K562 (cell line): ENCODE results near the gene CDADC1.

Source experiments
- ELF4 ChIP-seq: fragments of 450-650 bp; formaldehyde crosslinking; IDR thresholded peaks from 2 replicates; pipeline ENCODE4 v1.4.0; 2022; ENCODE audit warnings: missing genetic modification characterization
- HDAC2 ChIP-seq: fragments of 450-650 bp; IDR thresholded peaks from 2 replicates; pipeline ENCODE4 v1.6.1; 2016; ENCODE audit warnings: mild to moderate bottlenecking
- NR3C1 ChIP-seq: sonication (generic); formaldehyde crosslinking; IDR thresholded peaks from 2 replicates; pipeline ENCODE4 v1.8.1; 2022; ENCODE audit warnings: missing genetic modification reagents
- TBP ChIP-seq: optimal IDR thresholded peaks from 2 replicates; pipeline ENCODE3; 2011; ENCODE audit warnings: low read depth, low read length, improper control_type of control experiment
- ZEB2 ChIP-seq: fragments of 450-650 bp; IDR thresholded peaks from 2 replicates; pipeline ENCODE4 v1.6.1; 2016
- ZFP36 ChIP-seq: fragments of 150-350 bp; IDR thresholded peaks from 2 replicates; pipeline ENCODE4 v1.6.1; 2018; ENCODE audit warnings: low read length, low read depth; ENCODE audit not compliant: partially characterized antibody
- TF ChIP-seq, protein P1 (sequence below), 3 experiments: IDR thresholded peaks in 2 of 3; conservative IDR thresholded peaks in 1 of 3; 2 replicates each; pipeline ENCODE4 v1.5.1; 2011 to 2012; ENCODE audit warnings: low read length in 3 of 3, mild to moderate bottlenecking in 3 of 3, control low read depth in 2 of 3, improper control_type of control experiment in 1 of 3, inconsistent platforms in 1 of 3, low read depth in 1 of 3, mixed read lengths in 1 of 3, moderate library complexity in 1 of 3; ENCODE audit not compliant: insufficient read depth in 2 of 3
- TF ChIP-seq, protein P2 (sequence below): sonication (generic); formaldehyde crosslinking; IDR thresholded peaks from 2 replicates; pipeline ENCODE4 v1.8.0; 2023; ENCODE audit warnings: mild to moderate bottlenecking, missing genetic modification reagents
- TF ChIP-seq, protein P3 (sequence below), 3 experiments: fragments of 200-800 bp in 1 of 3; fragments of 250-450 bp in 1 of 3; fragments of 450-650 bp in 1 of 3; sonication (Bioruptor Pico) in 1 of 3; sonication (Bioruptor generic) in 1 of 3; formaldehyde crosslinking in 1 of 3; IDR thresholded peaks; 2 replicates each; pipeline versions ENCODE4 v1.6.1 to v1.8.0; 2016 to 2022; ENCODE audit warnings: mild to moderate bottlenecking in 2 of 3, missing genetic modification characterization in 2 of 3, missing compliant biosample characterization in 1 of 3, moderate library complexity in 1 of 3

DNA sequence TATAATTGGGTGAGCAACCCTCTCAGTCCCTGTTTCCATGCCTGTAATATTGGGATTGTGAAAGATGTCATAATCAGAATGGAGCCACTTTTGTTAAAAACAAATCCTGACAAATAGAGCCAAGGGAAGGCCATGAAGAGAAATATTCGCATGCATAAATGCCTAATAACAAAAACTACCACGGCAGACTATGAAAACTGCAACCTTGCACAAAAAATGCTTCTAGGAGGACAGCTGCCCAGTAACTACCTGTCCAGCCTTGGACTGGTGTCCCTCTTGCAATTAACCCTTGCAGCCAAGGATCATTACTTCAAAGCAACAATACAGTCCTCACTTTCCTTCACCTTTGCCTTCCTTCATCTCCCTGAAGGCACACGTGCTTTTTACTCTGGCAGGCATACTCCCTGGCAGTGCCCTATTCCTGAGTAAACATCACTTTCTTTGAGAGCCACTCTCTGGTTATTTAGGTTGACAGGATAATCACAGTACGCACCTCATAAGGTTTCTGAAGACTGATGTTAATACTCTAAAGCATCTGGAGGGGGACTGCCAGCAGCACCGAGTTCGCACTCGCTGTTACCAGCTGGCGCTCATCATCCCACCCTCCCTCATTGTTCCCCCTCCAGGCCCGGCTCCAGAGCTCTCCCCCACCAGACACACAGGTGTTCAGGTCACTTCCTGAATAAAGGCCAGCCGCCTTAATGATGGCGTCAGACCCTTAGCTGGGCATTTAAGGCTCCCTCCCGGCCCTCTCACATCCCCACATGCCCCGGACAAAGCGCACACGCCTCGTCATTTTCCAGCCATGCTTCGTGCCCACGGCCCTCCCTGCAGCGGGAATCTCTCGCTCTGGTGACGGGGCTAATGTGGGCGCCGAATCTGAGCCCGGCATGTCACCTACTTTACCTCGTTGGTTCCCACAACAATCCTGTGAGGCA, 57.3 kb downstream of the CDADC1 start:
- TF ChIP-seq ZEB2 = no peak
- TF ChIP-seq ELF4 (CRISPR knock-in tag) = no peak
- no peak for TF ChIP-seq TBP
- TF ChIP-seq ZFP36 = no peak
- TF ChIP-seq, protein P1, sequence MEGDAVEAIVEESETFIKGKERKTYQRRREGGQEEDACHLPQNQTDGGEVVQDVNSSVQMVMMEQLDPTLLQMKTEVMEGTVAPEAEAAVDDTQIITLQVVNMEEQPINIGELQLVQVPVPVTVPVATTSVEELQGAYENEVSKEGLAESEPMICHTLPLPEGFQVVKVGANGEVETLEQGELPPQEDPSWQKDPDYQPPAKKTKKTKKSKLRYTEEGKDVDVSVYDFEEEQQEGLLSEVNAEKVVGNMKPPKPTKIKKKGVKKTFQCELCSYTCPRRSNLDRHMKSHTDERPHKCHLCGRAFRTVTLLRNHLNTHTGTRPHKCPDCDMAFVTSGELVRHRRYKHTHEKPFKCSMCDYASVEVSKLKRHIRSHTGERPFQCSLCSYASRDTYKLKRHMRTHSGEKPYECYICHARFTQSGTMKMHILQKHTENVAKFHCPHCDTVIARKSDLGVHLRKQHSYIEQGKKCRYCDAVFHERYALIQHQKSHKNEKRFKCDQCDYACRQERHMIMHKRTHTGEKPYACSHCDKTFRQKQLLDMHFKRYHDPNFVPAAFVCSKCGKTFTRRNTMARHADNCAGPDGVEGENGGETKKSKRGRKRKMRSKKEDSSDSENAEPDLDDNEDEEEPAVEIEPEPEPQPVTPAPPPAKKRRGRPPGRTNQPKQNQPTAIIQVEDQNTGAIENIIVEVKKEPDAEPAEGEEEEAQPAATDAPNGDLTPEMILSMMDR (IDR thresholded peaks at IDR 0.05 in 2 of 3, conservative IDR thresholded peaks at IDR 0.05 in 1 of 3; ENCODE audit: insufficient read depth in 2 of 3, low read depth in 1 of 3, low read length in 3 of 3) = no peak
- TF ChIP-seq, protein P2, sequence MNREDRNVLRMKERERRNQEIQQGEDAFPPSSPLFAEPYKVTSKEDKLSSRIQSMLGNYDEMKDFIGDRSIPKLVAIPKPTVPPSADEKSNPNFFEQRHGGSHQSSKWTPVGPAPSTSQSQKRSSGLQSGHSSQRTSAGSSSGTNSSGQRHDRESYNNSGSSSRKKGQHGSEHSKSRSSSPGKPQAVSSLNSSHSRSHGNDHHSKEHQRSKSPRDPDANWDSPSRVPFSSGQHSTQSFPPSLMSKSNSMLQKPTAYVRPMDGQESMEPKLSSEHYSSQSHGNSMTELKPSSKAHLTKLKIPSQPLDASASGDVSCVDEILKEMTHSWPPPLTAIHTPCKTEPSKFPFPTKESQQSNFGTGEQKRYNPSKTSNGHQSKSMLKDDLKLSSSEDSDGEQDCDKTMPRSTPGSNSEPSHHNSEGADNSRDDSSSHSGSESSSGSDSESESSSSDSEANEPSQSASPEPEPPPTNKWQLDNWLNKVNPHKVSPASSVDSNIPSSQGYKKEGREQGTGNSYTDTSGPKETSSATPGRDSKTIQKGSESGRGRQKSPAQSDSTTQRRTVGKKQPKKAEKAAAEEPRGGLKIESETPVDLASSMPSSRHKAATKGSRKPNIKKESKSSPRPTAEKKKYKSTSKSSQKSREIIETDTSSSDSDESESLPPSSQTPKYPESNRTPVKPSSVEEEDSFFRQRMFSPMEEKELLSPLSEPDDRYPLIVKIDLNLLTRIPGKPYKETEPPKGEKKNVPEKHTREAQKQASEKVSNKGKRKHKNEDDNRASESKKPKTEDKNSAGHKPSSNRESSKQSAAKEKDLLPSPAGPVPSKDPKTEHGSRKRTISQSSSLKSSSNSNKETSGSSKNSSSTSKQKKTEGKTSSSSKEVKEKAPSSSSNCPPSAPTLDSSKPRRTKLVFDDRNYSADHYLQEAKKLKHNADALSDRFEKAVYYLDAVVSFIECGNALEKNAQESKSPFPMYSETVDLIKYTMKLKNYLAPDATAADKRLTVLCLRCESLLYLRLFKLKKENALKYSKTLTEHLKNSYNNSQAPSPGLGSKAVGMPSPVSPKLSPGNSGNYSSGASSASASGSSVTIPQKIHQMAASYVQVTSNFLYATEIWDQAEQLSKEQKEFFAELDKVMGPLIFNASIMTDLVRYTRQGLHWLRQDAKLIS (CRISPR knock-in tag) = no peak
- no peak for TF ChIP-seq HDAC2
- TF ChIP-seq NR3C1 (CRISPR knock-in tag) = no peak
- TF ChIP-seq, protein P3, sequence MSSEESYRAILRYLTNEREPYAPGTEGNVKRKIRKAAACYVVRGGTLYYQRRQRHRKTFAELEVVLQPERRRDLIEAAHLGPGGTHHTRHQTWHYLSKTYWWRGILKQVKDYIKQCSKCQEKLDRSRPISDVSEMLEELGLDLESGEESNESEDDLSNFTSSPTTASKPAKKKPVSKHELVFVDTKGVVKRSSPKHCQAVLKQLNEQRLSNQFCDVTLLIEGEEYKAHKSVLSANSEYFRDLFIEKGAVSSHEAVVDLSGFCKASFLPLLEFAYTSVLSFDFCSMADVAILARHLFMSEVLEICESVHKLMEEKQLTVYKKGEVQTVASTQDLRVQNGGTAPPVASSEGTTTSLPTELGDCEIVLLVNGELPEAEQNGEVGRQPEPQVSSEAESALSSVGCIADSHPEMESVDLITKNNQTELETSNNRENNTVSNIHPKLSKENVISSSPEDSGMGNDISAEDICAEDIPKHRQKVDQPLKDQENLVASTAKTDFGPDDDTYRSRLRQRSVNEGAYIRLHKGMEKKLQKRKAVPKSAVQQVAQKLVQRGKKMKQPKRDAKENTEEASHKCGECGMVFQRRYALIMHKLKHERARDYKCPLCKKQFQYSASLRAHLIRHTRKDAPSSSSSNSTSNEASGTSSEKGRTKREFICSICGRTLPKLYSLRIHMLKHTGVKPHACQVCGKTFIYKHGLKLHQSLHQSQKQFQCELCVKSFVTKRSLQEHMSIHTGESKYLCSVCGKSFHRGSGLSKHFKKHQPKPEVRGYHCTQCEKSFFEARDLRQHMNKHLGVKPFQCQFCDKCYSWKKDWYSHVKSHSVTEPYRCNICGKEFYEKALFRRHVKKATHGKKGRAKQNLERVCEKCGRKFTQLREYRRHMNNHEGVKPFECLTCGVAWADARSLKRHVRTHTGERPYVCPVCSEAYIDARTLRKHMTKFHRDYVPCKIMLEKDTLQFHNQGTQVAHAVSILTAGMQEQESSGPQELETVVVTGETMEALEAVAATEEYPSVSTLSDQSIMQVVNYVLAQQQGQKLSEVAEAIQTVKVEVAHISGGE (CRISPR knock-in tag; IDR thresholded peaks at IDR 0.05) = no peak
